KMS-11 (cell line): Measurements from ENCODE around the gene GALR1.
A peak's percentile ranks its signal among the peaks of the same experiment; 100 is the strongest.

Experiments
- H2AFZ ChIP-seq: fragments of 200-600 bp; sonication (generic); 2 replicates; pipeline ENCODE4 v1.6.1; 2016; ENCODE audit warnings: antibody characterized with exemption, mixed run types, low read depth
- H3K27ac ChIP-seq: fragments of 200-600 bp; sonication (generic); 2 replicates; pipeline ENCODE4 v1.6.1; 2016; ENCODE audit warnings: mild to moderate bottlenecking, mixed run types
- H3K27me3 ChIP-seq: fragments of 200-600 bp; sonication (generic); 2 replicates; pipeline ENCODE4 v1.6.1; 2017; ENCODE audit warnings: mild to moderate bottlenecking, low read depth, mixed run types, moderate library complexity; ENCODE audit not compliant: insufficient read depth
- H3K36me3 ChIP-seq: fragments of 200-600 bp; sonication (generic); 2 replicates; pipeline ENCODE4 v1.6.1; 2017; ENCODE audit warnings: mild to moderate bottlenecking, mixed run types; ENCODE audit not compliant: insufficient read depth
- H3K4me1 ChIP-seq: fragments of 200-600 bp; sonication (generic); 2 replicates; pipeline ENCODE4 v1.6.1; 2016; ENCODE audit warnings: mild to moderate bottlenecking, low read depth, mixed run types; ENCODE audit not compliant: poor library complexity, severe bottlenecking
- H3K4me2 ChIP-seq: fragments of 200-600 bp; sonication (generic); 2 replicates; pipeline ENCODE4 v1.7.0; 2016; ENCODE audit warnings: mild to moderate bottlenecking, mixed run types
- H3K4me3 ChIP-seq: fragments of 200-600 bp; sonication (generic); IDR thresholded peaks from 2 replicates; pipeline ENCODE4 v1.6.1; 2017; ENCODE audit warnings: low read depth, low read length, mixed read lengths; ENCODE audit not compliant: insufficient read depth
- H3K79me2 ChIP-seq: fragments of 200-600 bp; sonication (generic); 2 replicates; pipeline ENCODE4 v1.6.1; 2016; ENCODE audit warnings: low read depth, mixed run types; ENCODE audit not compliant: insufficient read depth
- H3K9ac ChIP-seq: fragments of 200-600 bp; sonication (generic); 2 replicates; pipeline ENCODE4 v1.6.1; 2016; ENCODE audit warnings: mild to moderate bottlenecking, mixed run types
- H4K20me1 ChIP-seq: fragments of 200-600 bp; sonication (generic); 2 replicates; pipeline ENCODE4 v1.6.1; 2016; ENCODE audit warnings: mild to moderate bottlenecking, mixed run types; ENCODE audit not compliant: insufficient read depth
- TF ChIP-seq, protein P1 (sequence below): fragments of 200-600 bp; sonication (generic); conservative IDR thresholded peaks from 2 replicates; pipeline ENCODE4 v1.6.1; 2017; ENCODE audit warnings: low read depth, mild to moderate bottlenecking, antibody characterized with exemption, low read length, moderate library complexity, mixed read lengths

GALR1 gene

DNA sequence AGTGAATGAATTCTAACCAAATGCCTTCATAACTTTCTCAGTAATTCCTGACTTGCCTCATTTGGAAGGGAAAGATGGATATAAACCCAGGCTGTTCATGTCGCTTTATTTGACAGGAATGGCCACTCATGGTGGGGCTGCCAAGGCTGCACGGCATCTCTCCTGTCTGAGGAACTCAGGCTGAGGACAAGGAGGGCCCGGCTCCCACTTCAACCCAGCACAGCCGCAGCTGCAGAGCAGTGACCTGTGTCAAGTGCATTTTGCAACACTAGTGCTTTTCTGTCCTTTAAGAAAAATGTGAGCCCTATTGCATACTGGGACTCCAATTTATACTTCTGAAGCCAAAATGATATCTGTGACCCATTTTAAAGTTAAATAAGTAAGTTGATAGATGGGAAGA is 45.8 kb upstream of the GALR1 start:
- Histone ChIP-seq H3K4me1 (no peaks in the 10 kb centered on the region), H3K27ac (no peak overlapping the region), H3K9ac (no peak overlapping the region), H3K27me3 (no peaks in the 10 kb centered on the region), H3K36me3 (no peaks in the 10 kb centered on the region), H3K79me2 (no peaks in the 10 kb centered on the region), H3K4me2 (no peak overlapping the region), H2AFZ (no peak overlapping the region), H3K4me3 (no peak overlapping the region), H4K20me1 (no peaks in the 10 kb centered on the region)
- TF ChIP-seq, protein P1, sequence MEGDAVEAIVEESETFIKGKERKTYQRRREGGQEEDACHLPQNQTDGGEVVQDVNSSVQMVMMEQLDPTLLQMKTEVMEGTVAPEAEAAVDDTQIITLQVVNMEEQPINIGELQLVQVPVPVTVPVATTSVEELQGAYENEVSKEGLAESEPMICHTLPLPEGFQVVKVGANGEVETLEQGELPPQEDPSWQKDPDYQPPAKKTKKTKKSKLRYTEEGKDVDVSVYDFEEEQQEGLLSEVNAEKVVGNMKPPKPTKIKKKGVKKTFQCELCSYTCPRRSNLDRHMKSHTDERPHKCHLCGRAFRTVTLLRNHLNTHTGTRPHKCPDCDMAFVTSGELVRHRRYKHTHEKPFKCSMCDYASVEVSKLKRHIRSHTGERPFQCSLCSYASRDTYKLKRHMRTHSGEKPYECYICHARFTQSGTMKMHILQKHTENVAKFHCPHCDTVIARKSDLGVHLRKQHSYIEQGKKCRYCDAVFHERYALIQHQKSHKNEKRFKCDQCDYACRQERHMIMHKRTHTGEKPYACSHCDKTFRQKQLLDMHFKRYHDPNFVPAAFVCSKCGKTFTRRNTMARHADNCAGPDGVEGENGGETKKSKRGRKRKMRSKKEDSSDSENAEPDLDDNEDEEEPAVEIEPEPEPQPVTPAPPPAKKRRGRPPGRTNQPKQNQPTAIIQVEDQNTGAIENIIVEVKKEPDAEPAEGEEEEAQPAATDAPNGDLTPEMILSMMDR, result no peak

- H3K36me3 ChIP-seq, result no peaks in the 10 kb centered on the region
- H4K20me1 ChIP-seq, result no peaks in the 10 kb centered on the region
- H3K27ac ChIP-seq, result no peak overlapping the region
- no peak overlapping the region for H3K4me3 ChIP-seq
- no peak overlapping the region for H3K4me2 ChIP-seq
- H3K4me1 ChIP-seq, result peaks cover 4% of the 10 kb centered on the region
- H2AFZ ChIP-seq, result no peak overlapping the region
- no peaks in the 10 kb centered on the region for H3K79me2 ChIP-seq
- no peaks in the 10 kb centered on the region for H3K27me3 ChIP-seq
- TF ChIP-seq, protein P1, result no peak
- no peak overlapping the region for H3K9ac ChIP-seq
Measured at GRCh38 chr18:77205769-77206168, 43.9 kb upstream of the GALR1 start.

GRCh38 chr18:77206676-77207374 is 42.8 kb upstream of the GALR1 start:
- H3K4me2 ChIP-seq, result no peak overlapping the region
- H3K79me2 ChIP-seq, result no peaks in the 10 kb centered on the region
- TF ChIP-seq, protein P1, result no peak
- H3K27ac ChIP-seq, result no peak overlapping the region
- H2AFZ ChIP-seq, result no peak overlapping the region
- no peaks in the 10 kb centered on the region for H4K20me1 ChIP-seq
- H3K36me3 ChIP-seq, result no peaks in the 10 kb centered on the region
- H3K9ac ChIP-seq, result no peak overlapping the region
- H3K4me1 ChIP-seq, result peaks cover 4% of the 10 kb centered on the region
- no peak overlapping the region for H3K4me3 ChIP-seq
- no peaks in the 10 kb centered on the region for H3K27me3 ChIP-seq

GRCh38 chr18:77207540-77207939 is 42.1 kb upstream of the GALR1 start:
- Histone ChIP-seq H3K4me2 (no peak overlapping the region), H3K27me3 (no peaks in the 10 kb centered on the region), H3K4me1 (peaks cover 4% of the 10 kb centered on the region), H3K9ac (no peak overlapping the region), H3K4me3 (no peak overlapping the region), H3K27ac (no peak overlapping the region), H3K36me3 (no peaks in the 10 kb centered on the region), H3K79me2 (no peaks in the 10 kb centered on the region), H2AFZ (no peak overlapping the region), H4K20me1 (no peaks in the 10 kb centered on the region)
- TF ChIP-seq, protein P1, result peak; percentile 41
